HG02840 (cell line): ENCODE results near the gene ZSWIM5.
"Not testable (repeated sequence)": the region's sequence is repeated elsewhere in the genome, so short reads cannot be mapped to it uniquely, and the experiment has no call there.

Experiments used
- ATAC-seq: cut with Tn5 transposase; IDR thresholded peaks from one replicate; pipeline ENCODE4 v1.9.1; 2021; ENCODE audit warnings: mild to moderate bottlenecking, moderate library complexity, moderate number of reproducible peaks; ENCODE audit not compliant: unreplicated experiment, low FRiP score

Gene ZSWIM5

GRCh38 chr1:45205910-45206721, at the start of gene ZSWIM5:
Gene ZSWIM5, minus strand, starts transcription at chr1:45206605. Its CDS starts 255 bp downstream, at chr1:45206350.
- peak; percentile 56 for ATAC-seq

GRCh38 chr1:45254490-45254889, 48.1 kb upstream of the ZSWIM5 start:
- ATAC-seq, result no peak

DNA sequence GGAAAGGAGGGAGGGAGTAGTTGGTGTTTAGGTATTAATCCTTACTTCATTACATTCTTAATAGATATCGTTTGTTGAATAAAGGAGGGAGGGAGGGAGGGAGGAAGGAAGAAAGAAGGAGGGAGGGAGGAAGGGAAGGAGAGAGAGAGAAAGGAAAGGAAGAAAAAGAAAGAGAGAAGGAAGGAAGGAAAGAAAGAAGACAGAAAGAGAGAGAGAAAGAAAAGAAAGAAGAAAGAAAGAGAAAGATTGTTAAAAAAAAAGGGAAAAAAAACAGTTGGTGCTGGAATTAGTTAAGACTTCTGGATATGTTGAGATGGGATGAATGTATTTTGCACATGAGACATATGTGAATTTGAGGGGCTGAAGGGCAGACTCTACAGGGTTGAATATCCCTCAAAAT, 44.1 kb upstream of the ZSWIM5 start:
- no peak for ATAC-seq

DNA sequence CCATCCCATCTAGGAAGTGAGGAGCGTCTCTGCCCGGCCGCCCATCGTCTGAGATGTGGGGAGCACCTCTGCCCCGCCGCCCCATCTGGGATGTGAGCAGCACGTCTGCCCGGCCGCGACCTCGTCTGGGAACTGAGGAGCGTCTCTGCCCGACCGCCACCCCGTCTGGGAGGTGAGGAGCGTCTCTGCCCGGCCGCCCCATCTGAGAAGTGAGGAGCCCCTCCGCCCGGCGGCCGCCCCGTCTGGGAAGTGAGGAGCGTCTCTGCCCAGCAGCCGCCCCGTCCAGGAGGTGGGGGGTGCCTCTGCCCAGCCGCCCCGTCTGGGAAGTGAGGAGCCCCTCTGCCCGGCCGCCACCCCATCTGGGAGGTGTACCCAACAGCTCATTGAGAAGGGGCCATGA, 41.6 kb upstream of the ZSWIM5 start:
- ATAC-seq, result not testable (repeated sequence)

GRCh38 chr1:45246760-45247159, 40.4 kb upstream of the ZSWIM5 start:
- ATAC-seq, result no peak

GRCh38 chr1:45246359-45246758, 40.0 kb upstream of the ZSWIM5 start:
- not testable (repeated sequence) for ATAC-seq

- no peak for ATAC-seq
These were observed 38.3 kb upstream of the ZSWIM5 start for GRCh38 chr1:45244660-45245059.

- ATAC-seq, result no peak
These were observed 37.3 kb upstream of the ZSWIM5 start for GRCh38 chr1:45243476-45244343.

- no peak for ATAC-seq
These were observed 32.4 kb upstream of the ZSWIM5 start for GRCh38 chr1:45238846-45239245.

DNA sequence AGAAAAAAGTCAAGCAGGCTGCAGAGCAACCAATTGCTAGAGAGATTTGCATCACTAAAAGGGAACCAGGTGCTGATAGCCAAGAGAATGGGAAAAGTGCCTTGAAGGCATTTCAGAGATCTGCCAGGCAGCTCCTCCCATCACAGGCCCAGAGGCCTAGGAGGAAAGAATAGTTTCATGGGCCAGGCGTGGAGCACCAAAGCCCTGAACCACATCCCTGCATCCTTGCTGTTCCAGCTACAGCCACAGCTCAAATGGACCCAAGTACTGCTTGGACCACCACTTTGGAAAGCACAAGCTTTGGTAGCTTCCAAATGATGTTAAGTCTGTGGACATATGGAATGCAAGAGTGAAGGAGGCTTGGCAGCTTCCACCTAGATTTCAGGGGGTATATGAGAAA, 29.7 kb upstream of the ZSWIM5 start:
- ATAC-seq, result no peak

DNA sequence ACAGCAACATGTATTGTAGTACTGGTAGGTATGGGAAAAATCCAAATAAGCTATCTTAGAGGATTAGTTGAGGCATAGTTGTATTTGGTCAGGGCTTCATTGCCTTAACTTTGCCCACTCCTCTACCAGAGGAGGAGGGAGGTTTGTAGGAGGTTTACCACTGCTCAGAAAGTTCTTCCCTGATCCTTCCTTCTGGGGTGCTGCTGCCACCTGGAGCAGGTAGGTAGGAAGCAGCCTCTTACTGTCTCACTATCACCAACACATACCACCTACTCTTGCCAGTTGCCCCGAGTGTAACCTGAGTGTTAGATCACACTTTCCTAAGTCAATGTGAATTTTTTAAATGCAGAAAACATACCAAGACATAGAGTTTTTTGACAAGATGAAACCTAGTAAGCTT, 24.1 kb upstream of the ZSWIM5 start:
- ATAC-seq, result no peak

GRCh38 chr1:45225598-45225997, 19.2 kb upstream of the ZSWIM5 start:
- ATAC-seq, result no peak

- not testable (repeated sequence) for ATAC-seq
These were observed 17.3 kb upstream of the ZSWIM5 start for GRCh38 chr1:45223710-45224109.

GRCh38 chr1:45221716-45222115, 15.3 kb upstream of the ZSWIM5 start:
- no peak for ATAC-seq

- no peak for ATAC-seq
These were observed 10.5 kb upstream of the ZSWIM5 start for GRCh38 chr1:45216861-45217260.

DNA sequence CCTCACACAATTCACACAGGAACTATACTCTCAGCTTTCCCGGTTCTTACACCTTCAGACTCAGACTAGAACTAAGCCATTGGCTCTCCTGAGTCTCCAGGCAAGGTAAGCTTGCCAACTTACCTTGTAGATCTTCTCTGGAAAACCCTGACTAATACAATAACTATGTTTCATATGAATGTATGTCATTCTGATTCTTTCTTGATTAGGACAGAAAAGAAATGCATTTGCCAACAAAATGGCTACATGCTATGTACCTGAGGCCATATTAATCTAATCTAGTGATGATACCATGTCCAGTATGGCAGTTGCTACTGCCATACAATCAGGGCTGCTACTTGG, 9.8 kb upstream of the ZSWIM5 start:
- ATAC-seq, result no peak

DNA sequence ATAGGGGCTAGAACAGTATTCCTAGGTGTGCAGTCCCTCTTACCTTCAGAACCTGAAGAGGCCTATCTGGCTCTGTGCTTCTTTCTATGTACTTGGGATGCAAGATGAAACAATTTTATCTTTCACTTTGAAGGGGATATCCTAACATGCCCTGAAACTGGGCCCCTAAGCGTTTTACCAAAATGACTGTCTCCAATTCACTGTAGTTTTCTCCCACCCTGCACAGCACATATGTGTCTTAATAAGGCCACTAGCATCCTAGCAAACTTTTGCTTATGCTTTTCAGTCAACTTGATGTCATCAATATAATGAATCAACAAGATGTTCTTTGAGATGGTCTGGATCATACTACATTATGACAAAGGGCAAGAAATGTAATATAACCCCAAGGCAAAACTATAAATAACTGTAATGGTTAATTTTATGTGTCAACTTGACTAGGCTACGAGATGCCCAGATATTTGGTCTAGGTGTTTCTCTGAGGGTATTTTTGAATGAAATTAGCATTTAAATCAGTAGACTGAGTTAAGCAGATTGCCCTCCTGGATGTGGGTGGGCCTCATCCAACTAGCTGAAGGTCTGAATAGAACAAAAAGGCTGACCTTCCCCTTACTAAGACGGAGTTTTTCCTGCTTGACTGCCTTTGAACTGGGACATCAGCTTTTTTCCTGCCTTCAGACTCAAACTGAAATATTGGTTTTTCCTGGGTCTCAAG, 9.2 kb upstream of the ZSWIM5 start:
- no peak for ATAC-seq

- no peak for ATAC-seq
These were observed 7.5 kb upstream of the ZSWIM5 start for GRCh38 chr1:45213892-45214291.

DNA sequence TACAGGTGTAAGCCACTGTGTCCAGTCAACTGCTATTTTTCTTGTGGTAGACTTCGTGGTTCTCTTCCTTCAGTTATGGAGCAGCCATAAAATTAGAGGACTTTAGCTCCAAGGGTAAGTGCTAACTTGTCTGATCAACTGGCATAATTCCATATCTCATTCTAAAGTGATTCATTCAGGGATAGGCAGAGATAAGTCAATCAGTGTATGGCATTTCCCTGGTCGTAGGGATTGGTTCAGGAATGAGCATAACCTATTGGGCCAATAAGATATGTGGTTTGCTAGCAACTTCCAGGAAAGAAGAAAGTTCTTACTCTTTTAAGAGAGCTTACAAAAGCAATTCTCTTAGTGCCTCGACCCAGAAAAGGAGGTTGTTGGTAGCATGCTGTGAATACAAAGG, 4.7 kb upstream of the ZSWIM5 start:
- ATAC-seq, result no peak

DNA sequence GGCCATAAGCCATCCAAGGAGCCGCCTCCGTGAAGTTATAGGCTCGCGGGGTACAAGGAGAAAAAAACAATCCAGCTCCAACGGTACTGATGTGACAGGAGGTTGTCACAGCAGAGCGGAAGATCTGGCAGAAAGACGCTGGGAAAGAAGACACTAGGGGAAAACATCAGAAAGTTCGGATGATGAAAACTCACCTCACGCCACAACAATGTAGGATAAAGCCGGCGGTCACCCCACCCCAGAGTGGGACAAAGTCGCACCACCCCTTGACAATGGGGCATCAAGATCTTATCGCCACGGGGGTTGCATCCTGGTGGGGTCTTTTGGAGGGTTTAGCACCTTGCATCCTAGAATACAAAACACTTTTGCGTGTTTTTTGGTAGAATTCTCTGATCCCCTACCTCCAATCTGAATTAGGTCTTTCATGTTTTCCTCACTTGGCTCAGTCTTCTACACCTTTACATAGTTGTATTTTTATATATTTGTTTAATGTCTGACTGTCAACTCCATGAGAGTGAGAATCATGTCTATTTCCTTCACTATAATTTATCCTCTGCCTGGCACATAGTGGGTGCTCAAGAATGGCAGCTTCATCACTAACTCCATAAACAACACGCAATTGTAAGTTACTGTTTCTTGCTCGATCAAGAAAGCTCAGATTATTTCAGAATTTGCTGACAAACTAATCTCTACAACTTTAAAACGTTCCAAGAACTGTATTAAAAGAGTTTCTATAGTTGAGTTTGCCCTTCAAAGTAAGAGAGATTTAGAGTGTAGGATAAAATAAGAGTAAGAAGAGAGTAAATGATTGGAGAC, 611 bp upstream of the ZSWIM5 start:
- ATAC-seq, result no peak
